ENCODE measurements around the gene TMEM237.

Gene TMEM237

DNA sequence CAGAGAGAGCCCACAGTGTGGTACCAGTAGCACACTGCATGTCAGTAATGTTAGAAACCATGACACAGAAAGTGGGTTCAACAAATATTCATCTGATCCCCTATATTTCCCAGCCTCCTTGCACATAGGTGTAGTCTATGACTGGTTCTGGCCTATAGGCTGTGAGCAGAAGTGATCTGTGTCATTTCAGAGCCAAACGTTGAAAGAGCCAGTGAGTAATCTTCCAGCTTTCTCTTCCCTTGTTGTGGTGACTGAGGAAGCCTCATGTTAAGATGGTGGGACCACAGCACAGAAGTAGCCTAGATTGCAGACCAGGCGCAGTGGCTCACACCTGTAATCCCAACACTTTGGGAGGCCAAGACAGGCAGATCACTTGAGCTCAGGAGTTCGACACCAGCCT is 4.1 kb downstream of the TMEM237 start:
- no peak for DNase-seq

DNA sequence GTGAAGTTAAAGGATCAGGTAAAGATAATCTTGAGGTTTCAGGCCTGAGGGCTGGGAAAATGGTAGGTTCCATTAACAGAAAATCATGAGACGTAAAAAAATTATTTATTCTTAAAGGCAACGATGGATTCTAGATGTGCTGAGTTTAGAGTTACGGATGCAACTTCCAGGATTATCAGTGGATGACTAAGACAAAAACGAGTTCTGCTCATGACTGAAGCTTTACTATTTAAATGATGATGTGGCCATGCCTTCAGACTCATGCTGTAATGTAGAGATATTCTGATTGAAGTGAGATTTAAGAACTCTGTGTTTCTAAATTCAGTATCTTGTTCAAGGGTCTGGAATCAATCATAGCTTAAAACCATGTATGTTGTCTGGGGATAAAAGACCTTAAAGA is 5.0 kb downstream of the TMEM237 start:
- DNase-seq = no peak

DNA sequence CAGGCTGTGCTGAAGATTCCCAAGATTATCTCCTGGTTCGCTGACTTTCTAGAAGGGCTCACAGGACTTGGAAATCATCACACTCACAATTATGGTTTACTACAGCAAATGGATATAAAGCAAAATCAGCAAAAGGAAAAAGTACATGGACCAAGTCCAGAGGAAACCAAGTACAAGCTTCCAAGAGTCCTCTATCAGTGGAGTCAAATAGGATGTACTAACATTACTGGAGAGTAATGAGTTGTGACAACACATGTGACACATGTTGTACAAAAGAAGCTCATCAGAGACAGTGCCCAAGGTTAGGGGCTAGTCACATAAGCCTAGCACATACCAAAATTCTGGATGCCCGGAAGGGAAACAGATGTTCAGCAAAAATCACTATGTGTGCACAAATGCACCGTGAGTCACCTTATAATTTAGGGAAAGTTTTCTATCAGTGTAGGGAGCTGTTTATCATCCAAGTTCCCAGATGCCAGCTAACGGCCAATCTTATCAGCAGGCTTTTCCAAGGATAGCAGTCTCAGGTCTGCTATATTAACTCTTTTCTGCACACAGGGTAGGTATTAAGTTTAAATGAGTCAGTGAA is 9.5 kb downstream of the TMEM237 start:
- DNase-seq = no peak

DNA sequence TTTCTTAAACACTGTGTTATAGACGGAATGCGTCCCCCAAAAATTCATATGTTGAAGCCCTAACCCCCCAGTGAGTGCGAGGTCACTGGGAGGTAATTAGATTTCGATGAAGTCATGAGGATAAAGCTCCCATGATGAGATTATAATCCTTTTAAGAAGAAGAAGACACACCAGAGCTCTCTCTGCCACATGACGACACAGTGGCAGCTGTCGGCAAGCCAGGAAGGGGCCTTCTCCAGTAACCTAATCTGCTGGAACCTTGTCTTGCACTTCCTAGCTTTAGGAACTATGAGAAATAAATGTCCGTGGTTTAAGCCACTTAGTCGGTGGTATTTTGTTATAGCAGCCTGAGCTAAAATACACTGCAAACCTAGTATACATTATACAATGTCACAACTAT is 12.3 kb downstream of the TMEM237 start:
- no peak for DNase-seq

DNA sequence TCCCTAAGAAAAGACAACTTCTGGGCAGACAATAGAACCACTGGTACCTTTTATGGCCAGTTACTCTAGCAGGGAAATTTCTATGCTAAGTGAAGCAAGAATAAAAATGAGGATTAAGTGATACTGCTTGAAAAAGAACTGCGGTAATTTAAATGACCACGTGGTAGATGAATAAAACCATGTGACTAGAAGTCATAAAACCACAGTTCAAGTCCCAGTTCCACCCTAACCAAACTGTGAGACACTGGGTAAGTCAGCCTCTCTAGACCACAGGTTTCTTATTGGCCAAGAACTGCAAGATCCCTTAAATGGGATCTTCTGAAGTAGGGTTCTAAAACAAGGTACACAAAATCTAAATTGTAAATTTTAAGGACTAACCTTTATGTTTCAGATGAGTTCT is 12.7 kb downstream of the TMEM237 start:
- DNase-seq = no peak

DNA sequence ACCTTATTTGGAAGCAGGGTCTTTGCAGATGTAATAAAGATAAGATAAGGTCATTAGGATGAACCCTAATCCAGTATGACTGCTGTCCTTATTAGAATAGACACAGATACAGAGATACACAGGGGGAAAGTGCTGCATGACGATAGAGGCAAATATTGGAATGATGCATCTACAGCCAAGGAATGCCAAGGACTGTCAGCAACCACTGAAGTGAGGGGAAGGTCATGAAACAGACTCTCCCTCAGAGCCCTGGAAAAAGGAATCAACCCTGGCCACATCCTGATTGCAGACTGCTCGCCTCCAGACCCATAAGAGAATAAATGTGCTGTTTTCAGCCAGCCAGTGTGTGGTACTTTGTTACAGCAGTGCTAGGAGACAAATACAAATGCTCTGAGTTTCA is 14.8 kb downstream of the TMEM237 start:
- DNase-seq = no peak

DNA sequence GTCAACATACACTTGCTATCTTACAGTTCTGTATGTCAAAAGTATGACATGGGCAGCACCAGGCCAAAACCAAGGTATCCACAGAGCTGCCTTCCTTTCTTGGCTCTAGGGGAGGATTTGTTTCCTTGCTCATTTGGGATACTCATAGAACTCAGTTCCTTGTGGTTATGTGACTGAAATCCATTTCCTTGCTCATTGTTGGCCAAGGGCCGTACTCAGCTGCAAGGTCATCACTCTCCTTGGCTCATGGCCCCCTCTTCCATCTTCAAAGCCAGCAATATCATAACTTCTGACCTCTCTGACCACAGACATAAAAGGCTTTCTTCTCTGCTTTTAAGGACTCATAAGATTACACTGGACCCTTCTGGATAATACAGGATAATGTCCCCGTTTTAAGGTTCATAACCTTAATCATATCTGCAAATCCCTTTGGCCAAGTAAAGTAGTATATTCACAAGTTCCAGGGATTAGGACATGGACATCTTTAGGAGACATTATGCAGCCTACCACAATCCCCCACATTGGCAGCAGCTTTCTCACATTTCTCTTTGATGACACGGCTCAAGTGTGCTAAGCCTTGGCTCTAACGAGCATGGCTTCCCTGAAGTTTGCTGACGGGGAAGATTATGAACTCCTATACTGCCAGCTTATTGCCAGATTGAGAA is 20.9 kb downstream of the TMEM237 start:
- no peak for DNase-seq

DNA sequence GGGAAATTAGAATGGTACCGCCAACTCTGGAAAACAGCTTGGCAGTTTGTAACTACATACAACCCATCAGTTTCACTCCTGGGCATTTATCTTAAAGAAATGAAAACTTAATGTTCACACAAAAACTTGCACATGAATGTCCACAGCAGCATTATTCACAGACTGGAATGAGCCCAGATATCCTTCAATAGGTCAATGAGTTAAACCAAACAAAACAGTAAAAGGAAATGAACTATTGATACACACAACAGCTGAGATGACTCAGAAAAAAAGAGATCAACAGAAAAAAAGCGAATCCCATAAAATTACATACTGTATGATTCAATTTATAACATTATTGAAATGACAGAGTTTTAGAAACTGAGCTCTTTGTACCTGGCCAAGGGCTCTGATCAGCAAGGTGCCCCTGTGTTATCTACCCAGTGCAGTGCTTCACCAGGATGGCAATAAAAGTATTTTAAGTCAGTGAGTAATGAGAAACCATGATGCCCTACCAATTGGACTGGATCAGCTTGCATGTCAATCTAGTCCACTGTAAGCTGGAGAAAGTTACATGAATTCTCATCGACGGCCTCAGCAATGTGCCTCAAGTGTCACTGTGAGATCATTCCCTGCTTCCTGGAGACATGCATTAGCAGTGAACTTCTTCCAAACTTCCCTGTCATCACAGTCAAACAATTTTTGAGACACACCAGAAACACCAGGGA is 21.9 kb downstream of the TMEM237 start:
- no peak for DNase-seq

DNA sequence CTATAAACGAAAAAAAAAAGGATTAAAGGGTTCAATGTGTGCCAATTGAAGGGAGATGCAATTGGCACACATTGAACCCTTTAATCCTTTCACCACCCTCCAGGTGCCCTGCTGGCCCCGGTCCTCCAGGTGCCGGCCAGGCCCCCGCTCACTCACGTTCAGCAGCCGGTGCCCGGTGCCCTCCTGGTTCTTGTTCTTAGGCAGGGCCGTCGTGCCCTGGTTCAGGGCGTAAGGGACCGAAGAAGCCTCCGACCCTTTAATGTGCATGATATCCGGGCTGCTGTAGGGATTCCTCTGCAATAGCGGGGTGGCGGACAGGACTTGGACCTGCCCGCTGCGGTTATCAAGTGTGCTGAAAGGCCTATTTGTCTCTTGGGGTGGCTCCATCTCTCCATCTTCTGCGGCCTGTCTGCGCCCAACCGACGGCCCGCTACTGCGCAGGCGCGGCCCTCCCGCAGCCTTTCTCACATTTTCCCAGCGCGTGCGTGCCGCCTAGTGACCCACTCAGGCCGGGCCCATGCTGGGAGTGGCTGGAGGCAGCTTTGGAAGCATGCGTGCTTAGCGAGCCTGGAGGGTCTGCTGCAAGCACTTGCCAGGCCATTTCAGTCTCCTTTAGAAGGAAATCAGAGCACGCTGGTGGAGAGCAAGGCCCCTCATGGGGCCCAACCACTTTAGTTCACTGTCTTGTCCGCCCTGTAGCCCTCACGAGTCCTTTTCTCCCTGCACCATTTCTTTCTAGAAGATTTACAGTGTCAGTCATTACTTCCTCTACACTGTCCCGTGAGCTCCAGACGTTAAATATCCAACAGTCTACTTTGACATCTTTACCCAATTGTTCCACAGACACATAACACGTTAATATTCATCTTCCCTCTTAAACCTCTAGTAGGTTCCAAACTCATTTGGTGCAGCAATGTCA is 24.3 kb downstream of the TMEM237 start:
- no peak for DNase-seq

DNA sequence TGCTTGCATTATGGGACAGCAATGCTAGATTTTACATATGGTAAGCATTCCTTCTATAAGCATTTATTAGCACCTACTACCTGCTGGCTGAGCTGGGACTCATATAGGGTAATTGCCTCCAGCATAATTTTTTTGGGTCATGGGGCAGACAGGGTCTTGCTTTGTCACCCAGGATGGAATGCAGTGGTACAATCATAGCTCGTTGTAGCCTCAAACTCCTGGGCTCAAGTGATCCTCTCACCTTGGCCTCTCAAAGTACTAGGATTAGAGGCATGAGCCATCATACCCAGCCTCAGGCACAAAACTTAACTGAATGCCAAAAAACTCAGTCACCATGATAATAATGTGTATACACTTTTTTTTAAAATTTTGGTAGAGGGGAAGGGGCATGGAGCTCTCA is 35.3 kb downstream of the TMEM237 start:
- DNase-seq = no peak

DNA sequence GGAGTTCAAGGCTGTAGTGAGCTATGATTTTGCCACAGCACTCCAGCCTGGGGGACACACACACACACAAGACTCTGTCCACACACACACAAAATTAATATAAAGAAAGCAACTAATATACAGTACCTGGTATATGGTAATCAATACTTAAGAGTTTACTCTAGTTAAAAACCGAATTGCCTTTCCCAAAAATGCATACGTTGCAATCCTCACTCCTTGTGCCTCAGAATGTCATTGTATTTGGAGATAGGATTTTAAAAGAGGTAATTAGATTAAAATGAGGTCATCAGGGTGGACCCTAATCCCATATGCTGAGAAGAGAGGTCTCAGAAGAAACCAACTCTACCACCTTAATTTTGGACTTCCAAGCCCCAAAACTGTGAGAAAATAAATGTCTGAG is 35.7 kb downstream of the TMEM237 start:
- DNase-seq = no peak

DNA sequence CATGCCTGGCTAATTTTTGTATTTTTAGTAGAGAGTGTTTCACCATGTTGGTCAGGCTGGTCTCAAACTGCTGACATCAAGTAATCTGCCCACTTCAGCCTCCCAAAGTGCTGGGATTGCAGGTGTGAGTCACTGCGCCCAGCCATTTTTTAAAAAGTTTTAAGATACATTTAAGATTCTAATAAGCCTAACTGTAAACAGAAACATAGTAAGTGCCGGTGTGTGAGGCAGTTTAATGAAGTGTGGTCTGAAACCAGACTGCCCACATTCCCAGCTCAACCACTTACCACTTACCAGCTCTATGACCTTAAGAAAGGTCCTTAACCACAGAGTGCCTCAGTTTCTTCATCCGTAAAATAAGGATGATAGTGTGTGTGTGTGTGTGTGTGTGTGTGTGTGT is 42.4 kb downstream of the TMEM237 start:
- DNase-seq = no peak

DNA sequence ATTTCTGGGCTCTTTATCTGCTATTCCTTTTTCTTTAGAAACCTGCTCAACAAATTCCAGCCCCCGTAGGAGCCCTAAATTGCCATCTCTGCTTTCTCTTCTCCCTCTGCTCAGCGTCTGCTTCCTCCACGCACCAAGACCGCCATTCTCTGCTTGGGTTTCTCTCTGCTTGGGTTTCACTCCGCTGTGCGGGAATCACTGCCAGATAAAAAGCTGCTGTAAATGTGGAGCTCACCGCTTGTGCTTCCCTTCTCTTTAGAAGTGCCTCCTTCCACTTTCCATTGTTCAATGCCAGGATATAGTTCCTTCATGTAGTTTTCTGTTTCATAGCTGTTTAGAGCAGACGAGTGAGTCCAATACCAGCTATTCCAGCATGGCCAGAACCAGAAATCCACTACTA is 45.9 kb downstream of the TMEM237 start:
- no peak for DNase-seq

DNA sequence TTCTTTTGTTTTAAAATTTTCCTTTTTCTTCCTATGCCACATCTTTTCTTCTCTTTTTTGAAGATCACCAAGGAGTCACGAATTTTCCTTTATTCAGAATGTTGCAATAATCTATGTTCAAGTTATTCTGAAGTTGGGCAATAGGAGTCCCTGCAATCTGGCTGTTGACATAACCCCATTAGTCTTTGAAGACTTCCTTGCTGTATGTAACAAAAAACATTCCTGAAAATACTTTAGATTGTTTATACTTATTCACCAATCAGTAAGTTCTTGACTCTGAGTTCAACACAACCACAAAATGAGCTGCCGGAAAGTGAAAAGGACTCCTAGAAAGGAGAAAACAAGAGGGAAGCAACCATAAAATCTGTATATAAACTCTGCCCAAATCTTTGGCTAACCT is 62.8 kb downstream of the TMEM237 start:
- DNase-seq = no peak

DNA sequence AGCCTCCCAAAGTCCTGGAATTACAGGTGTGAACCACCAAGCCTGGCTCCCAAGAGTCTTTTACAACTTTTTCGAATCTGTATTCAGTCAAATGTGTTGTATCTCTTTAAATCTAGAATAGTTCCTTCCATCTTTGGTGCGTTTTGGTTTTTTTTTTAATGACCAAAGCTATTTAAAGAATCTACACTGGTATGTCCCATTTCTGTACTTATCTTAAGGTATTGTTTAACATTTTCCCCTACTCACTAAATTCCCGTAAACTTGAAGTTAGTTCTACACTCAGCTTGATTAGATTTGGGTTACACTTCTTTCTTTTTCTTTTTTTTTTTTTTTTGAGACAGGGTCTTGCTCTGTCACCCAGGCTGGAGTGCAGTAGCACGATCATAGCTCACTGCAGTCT is 63.8 kb downstream of the TMEM237 start:
- no peak for DNase-seq

DNA sequence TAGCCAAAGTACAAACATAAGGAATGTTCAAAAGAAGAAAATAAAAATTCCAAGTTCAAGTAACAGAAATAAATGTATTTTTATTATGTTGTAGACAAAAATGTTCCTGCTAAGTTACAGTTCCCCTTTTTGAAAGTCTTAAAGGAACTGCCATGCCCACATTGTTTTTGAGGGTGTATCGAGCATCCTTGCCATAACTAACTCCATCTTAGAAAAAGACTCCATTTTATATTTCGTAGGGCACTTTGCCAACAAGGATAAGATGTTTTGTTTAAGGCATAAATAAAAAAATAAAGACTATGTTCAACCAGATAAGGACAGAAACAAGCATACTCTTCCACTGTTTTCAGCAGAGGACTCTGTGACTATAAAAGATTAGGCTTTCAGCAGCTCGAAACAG is 67.3 kb downstream of the TMEM237 start:
- no peak for DNase-seq

DNA sequence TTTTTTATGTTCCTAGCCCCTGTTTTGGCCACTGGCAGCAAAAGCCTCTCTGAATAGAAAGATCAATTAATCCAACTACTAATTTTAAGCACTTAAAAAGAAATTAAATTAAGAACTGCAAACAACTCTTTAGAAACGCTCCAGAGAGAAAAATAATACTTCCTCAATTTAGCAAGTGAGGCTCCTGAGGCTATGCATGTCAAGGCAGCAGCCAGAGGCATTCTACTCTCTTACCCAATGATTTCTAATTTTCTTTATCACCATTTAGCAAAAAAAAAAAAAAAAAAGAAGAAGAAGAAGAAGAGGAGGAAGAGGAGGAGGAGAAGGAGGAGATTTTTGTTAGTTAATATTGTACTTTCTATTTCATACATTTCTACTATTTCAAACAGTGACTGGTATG is 68.5 kb downstream of the TMEM237 start:
- DNase-seq = no peak

DNA sequence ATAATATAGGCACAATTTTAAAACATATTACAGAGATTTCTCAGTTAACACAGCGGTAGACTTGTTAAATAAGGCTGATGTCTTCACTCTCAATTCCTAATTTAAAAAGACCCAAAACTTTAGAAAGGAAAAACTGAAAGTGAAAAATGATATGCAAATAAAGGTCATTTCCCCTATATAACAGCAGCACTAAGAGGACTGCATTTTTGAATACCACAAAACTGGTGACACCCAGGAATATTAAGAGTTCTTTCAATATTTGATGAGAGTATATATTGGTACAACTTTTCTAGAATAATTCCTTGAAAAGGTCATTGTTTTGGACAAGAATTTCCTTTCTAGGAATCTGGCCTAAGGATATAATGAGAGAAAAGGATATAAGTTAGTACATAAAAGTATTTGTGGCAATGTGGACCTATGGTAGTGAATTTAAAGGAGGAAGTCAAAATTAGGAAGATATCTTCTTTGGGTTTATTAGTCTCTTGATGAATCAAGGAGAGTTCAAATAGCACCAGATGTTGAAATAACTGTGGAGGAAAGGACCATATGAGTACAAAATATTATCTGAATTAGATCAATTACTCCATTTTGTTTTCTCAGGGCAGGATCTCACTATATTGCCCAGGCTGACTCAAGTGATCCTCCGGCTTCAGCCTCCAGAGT is 70.3 kb downstream of the TMEM237 start:
- no peak for DNase-seq

Data from DMS79 (cell line).